Tibial nerve (tissue), 4 donors: Measurements from ENCODE around the gene TJP1. TPM values are rescaled to one million over a fixed set of nuclear protein-coding genes. Genes with fewer than 3 reads are reported as not detected.

Experiments used
- DNase-seq, 2 donors: peaks; one replicate each; pipeline ENCODE4 v3.0.0-alpha.2; 2019; ENCODE audit warnings: low spot score in 2 of 2
- H3K27ac ChIP-seq, 4 donors: fragments of 200-600 bp; sonication (generic) in 3 of 4; one replicate each; pipeline ENCODE4 v1.5.1; 2017 to 2019; ENCODE audit warnings: mild to moderate bottlenecking in 1 of 4
- H3K27me3 ChIP-seq, 2 donors: fragments of 200-600 bp; sonication (generic) in 1 of 2; one replicate each; pipeline versions ENCODE4 v1.5.1 to v1.6.0; 2017 to 2019
- H3K36me3 ChIP-seq, 3 donors: fragments of 200-600 bp; sonication (generic); one replicate each; pipeline ENCODE4 v1.5.1; 2018 to 2019
- H3K4me1 ChIP-seq, 4 donors: fragments of 200-600 bp; sonication (generic) in 3 of 4; one replicate each; pipeline ENCODE4 v1.5.1; 2017 to 2019
- H3K4me3 ChIP-seq, 4 donors: fragments of 200-600 bp; sonication (generic) in 3 of 4; one replicate each; pipeline ENCODE4 v1.5.1; 2017 to 2019; ENCODE audit warnings: mild to moderate bottlenecking in 1 of 4, moderate library complexity in 1 of 4
- H3K9me3 ChIP-seq, 4 donors: fragments of 200-600 bp; sonication (generic) in 3 of 4; one replicate each; pipeline ENCODE4 v1.5.1; 2017 to 2019
- CTCF ChIP-seq, 5 experiments: fragments of 200-600 bp in 3 of 5; fragments of 450-650 bp in 2 of 5; sonication (generic) in 3 of 5; IDR thresholded peaks; one replicate each; pipeline ENCODE4 v1.5.1; 2016 to 2019; ENCODE audit warnings: antibody characterized with exemption in 5 of 5, mild to moderate bottlenecking in 3 of 5, moderate library complexity in 2 of 5
- EP300 ChIP-seq, 2 donors: sonication (generic); formaldehyde crosslinking; IDR thresholded peaks; one replicate each; pipeline ENCODE4 v1.6.1; 2017; ENCODE audit warnings: antibody characterized with exemption in 2 of 2, mild to moderate bottlenecking in 1 of 2
- POLR2A ChIP-seq, 2 donors: fragments of 450-650 bp; IDR thresholded peaks; one replicate each; pipeline ENCODE4 v1.6.1; 2017; ENCODE audit warnings: antibody characterized with exemption in 2 of 2, mild to moderate bottlenecking in 2 of 2, moderate library complexity in 2 of 2
- WGBS, 2 donors: methylation state at CpG; one replicate each; pipeline ENCODE4 v1.1.5; 2018; 5-methylcytosine and 5-hydroxymethylcytosine counted together
- total RNA-seq, 4 donors: library from RNA; depleted of rRNA; stranded (reverse); fragments of >200 nt; gene quantifications; one replicate each; pipeline ENCODE4 v1.1.0, GENCODE V29; 2016

TJP1 gene
- total RNA-seq, 4 donors from 2014 or later, result 163 to 416 (median 403) TPM

- peaks cover 0 to 24% (median 0%) of the 10 kb centered on the region in 3 donors for H3K36me3 ChIP-seq
- H3K27ac ChIP-seq, result peak overlapping the region in 1 of 4 donors; percentile 30
- no peak for TF ChIP-seq CTCF (IDR thresholded peaks at IDR 0.05)
- no peak for TF ChIP-seq EP300 (IDR thresholded peaks at IDR 0.05)
- no peak for TF ChIP-seq POLR2A (IDR thresholded peaks at IDR 0.05)
- DNase-seq, result no peak
- 72 to 73% methylated on average over 3 of the region's 3 CpGs for WGBS, 2 donors
- H3K27me3 ChIP-seq, result no peaks in the 10 kb centered on the region
- no peak overlapping the region for H3K4me3 ChIP-seq
- peaks cover 2 to 44% (median 10%) of the 10 kb centered on the region in 4 donors for H3K4me1 ChIP-seq
- no peaks in the 10 kb centered on the region for H3K9me3 ChIP-seq
These were observed 22.4 kb downstream of the TJP1 start for GRCh38 chr15:29799859-29800258.

GRCh38 chr15:29795610-29796009, 26.7 kb downstream of the TJP1 start:
- no peak overlapping the region for H3K4me3 ChIP-seq
- peaks cover 0 to 10% (median 1%) of the 10 kb centered on the region in 4 donors for H3K4me1 ChIP-seq
- H3K27ac ChIP-seq, result no peak overlapping the region
- H3K36me3 ChIP-seq, result peaks cover 0 to 37% (median 0%) of the 10 kb centered on the region in 3 donors
- TF ChIP-seq CTCF (IDR thresholded peaks at IDR 0.05) (no peak), EP300 (IDR thresholded peaks at IDR 0.05) (no peak), POLR2A (IDR thresholded peaks at IDR 0.05) (no peak)
- WGBS, 2 donors, result 69 to 70% methylated on average over 1 of the region's 1 CpG
- H3K27me3 ChIP-seq, result no peaks in the 10 kb centered on the region
- DNase-seq, result no peak
- no peaks in the 10 kb centered on the region for H3K9me3 ChIP-seq

DNA sequence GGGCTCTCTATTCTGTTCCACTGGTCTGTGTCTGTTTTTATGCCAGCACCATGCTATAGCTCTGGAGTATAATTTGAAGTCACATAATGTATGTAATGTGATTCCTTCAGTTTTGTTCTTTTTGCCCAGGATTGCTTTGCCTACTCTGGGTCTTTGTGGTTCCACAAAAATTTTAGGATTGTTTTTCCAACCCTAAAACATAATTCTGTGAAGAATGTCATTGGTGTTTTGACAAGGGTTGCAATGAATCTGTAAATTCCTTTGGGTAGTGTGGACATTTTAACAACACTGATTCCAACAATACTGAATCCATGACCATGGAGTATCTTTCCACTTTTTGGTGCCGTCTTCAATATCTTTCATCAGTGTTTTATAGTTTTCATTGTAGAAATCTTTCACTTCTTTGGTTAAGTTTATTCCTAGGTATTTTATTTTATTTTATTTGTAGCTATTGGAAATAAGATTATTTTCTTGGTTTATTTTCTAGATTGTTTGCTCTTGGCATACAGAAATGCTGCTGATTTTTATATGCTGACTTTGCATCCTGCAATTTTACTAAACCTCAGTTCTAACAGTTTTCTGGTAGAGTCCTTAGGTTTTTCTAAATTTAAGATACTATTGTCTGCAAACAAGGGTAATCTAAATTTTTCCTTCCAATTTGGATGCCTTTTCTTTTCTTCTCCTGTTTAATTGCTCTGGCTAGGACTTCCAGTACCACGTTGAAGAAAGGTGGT, 29.7 kb downstream of the TJP1 start:
- peaks cover 0 to 19% (median 0%) of the 10 kb centered on the region in 3 donors for H3K36me3 ChIP-seq
- TF ChIP-seq POLR2A (IDR thresholded peaks at IDR 0.05), result no peak
- TF ChIP-seq CTCF (IDR thresholded peaks at IDR 0.05), result no peak
- TF ChIP-seq EP300 (IDR thresholded peaks at IDR 0.05), result no peak
- no peak overlapping the region for H3K4me3 ChIP-seq
- no peak for DNase-seq
- no peaks in the 10 kb centered on the region for H3K4me1 ChIP-seq
- H3K27ac ChIP-seq, result no peak overlapping the region
- whole genome bisulfite sequencing, 2 donors, result 95 to 97% methylated on average over 2 of the region's 2 CpGs
- H3K9me3 ChIP-seq, result no peaks in the 10 kb centered on the region
- no peaks in the 10 kb centered on the region for H3K27me3 ChIP-seq

DNA sequence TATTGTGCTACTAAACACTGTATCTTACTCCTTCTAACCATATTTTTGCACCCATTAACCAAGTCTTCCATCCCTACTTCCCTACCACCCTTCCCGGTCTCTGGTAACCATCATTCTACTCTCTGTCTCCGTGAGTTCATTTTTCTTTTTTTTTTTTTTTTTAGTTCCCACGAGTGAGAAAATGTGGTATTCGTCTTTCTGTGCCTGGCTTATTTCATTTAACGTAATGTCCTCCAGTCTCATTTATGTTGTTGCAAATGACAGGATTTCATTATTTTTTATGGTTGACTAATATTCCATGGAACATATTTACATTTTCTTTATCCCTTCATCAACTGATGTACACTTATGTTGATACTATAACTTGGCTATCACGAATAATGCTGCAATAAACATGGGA, 31.7 kb downstream of the TJP1 start:
- H3K27ac ChIP-seq, result no peak overlapping the region
- no peak overlapping the region for H3K4me3 ChIP-seq
- no peak for DNase-seq
- no peak for TF ChIP-seq POLR2A (IDR thresholded peaks at IDR 0.05)
- no peaks in the 10 kb centered on the region for H3K27me3 ChIP-seq
- H3K9me3 ChIP-seq, result no peaks in the 10 kb centered on the region
- peaks cover 0 to 18% (median 0%) of the 10 kb centered on the region in 3 donors for H3K36me3 ChIP-seq
- 96% methylated on average over 6 of the region's 6 CpGs for WGBS, 2 donors
- H3K4me1 ChIP-seq, result peaks cover 0 to 10% (median 0%) of the 10 kb centered on the region in 4 donors

DNA sequence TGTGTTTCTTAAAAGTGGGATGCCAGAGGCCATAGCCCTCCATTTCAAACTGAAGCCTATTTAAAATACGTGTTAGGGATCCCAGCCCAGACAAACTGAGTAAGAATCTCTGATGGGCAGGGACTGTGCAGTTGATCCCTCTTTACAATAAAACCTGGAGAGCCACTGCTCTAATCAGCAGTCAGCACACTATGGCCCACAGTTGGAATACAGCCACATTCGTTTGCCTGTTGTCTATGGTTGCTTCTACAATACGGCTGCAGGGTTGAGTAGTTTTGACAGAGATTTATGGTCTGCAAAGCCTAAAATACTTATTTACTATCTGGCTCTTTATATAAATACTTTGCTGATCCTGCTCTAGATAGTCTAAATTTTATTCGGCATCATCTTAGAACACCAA, 32.4 kb downstream of the TJP1 start:
- no peak for DNase-seq
- Histone ChIP-seq H3K27me3 (no peaks in the 10 kb centered on the region), H3K36me3 (peaks cover 0 to 14% (median 0%) of the 10 kb centered on the region in 3 donors), H3K4me1 (peaks cover 0 to 17% (median 0%) of the 10 kb centered on the region in 4 donors), H3K9me3 (no peaks in the 10 kb centered on the region), H3K27ac (no peak overlapping the region), H3K4me3 (no peak overlapping the region)
- 65 to 69% methylated on average over 4 of the region's 4 CpGs for WGBS, 2 donors
- no peak for TF ChIP-seq EP300 (IDR thresholded peaks at IDR 0.05)
- no peak for TF ChIP-seq CTCF (IDR thresholded peaks at IDR 0.05)
- TF ChIP-seq POLR2A (IDR thresholded peaks at IDR 0.05), result no peak
